Calu3 (cell line): ENCODE data around the gene EFCAB14. TPM values are rescaled to one million over a fixed set of nuclear protein-coding genes. Genes with fewer than 3 reads are reported as not detected.

Source experiments
- BruUV-seq: library from RNA; stranded (reverse); fragments of 400-500 nt; replicated peaks from 2 replicates; lab custom pipeline; 2021; lab: Mats Ljungman, UMichigan
- CTCF ChIA-PET: fragments of 300-600 bp; sonication (Branson Sonifier 250); formaldehyde crosslinking; loops from one replicate; lab custom pipeline; 2022; ENCODE audit warnings: antibody characterized with exemption; lab: Charles Lee
- DNase-seq: peaks from one replicate; pipeline ENCODE4 v3.0.0; 2022
- H3K27ac Mint-ChIP-seq: one replicate; pipeline ENCODE4 v1.8.0; 2022; ENCODE audit warnings: mixed read lengths; ENCODE audit not compliant: unreplicated experiment
- H3K27me3 Mint-ChIP-seq: one replicate; pipeline ENCODE4 v1.8.0; 2022; ENCODE audit warnings: mixed read lengths; ENCODE audit not compliant: unreplicated experiment
- H3K36me3 Mint-ChIP-seq: one replicate; pipeline ENCODE4 v1.8.0; 2022; ENCODE audit warnings: mild to moderate bottlenecking, moderate library complexity, mixed read lengths; ENCODE audit not compliant: insufficient read depth, unreplicated experiment
- H3K4me1 Mint-ChIP-seq: one replicate; pipeline ENCODE4 v1.8.0; 2022; ENCODE audit warnings: mild to moderate bottlenecking, low read depth, mixed read lengths; ENCODE audit not compliant: unreplicated experiment
- H3K4me3 Mint-ChIP-seq: one replicate; pipeline ENCODE4 v1.8.0; 2022; ENCODE audit warnings: mild to moderate bottlenecking, low read depth, moderate library complexity, mixed read lengths; ENCODE audit not compliant: unreplicated experiment
- H3K9me3 Mint-ChIP-seq: one replicate; pipeline ENCODE4 v1.8.0; 2022; ENCODE audit warnings: low read depth, mixed read lengths; ENCODE audit not compliant: unreplicated experiment
- CTCF ChIP-seq: fragments of 200-600 bp; IDR thresholded peaks from one replicate; pipeline ENCODE4 v1.8.0; 2022; ENCODE audit warnings: antibody characterized with exemption; ENCODE audit not compliant: unreplicated experiment
- intact Hi-C: fragments of 100-400 bp; cut with micrococcal nuclease; formaldehyde crosslinking; loops from one replicate; pipeline ENCODE4 v1.10.0; 2022; ENCODE audit not compliant: unreplicated experiment
- total RNA-seq: library from RNA; stranded (reverse); gene quantifications from 2 replicates; pipeline ENCODE4 v1.2.3, GENCODE V29; 2022

Gene EFCAB14
- total RNA-seq, 1 experiment from 2014 or later, result 108 TPM

- intact Hi-C loops, result no loop called here
Observed at GRCh38 chr1:46645815-46646214, 73.1 kb downstream of the EFCAB14 start.

DNA sequence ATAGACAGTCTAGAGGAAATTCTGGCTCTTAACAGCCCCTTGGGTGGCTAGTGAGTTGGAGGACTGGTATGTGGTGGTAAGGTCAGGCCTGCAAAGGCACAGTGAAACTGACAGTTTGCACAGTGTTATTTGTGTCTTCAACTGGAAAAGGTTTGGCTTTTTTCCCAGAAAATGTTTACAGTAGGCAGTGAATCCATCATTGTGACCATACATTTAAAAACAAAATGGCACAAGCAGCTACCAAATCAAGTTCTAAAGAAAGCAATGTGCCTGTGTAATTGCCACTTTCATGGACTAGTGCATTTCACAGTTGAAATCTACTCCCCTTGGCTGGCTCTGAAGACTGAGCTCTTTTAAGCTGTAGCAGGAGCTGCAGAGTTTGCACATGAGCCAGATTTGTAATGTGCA lies 75.5 kb downstream of the EFCAB14 start:
- no peaks in the 10 kb centered on the region for H3K36me3 Mint-ChIP-seq
- H3K27ac Mint-ChIP-seq, result no peak overlapping the region
- peak; percentile 13 for DNase-seq
- BruUV-seq, result no TSS peak
- TF ChIP-seq CTCF, result no peak
- peaks cover 22% of the 10 kb centered on the region for H3K4me1 Mint-ChIP-seq
- H3K27me3 Mint-ChIP-seq, result no peaks in the 10 kb centered on the region
- intact Hi-C loops, result no loop called here
- H3K4me3 Mint-ChIP-seq, result no peak overlapping the region
- no peaks in the 10 kb centered on the region for H3K9me3 Mint-ChIP-seq
- CTCF ChIA-PET, result interaction anchor here (0.7 kb wide), 1 partner anchor 91 kb away, joined by 3 read pairs; no protein-coding TSS in a partner anchor

More at GRCh38 chr1:46645815-46646214, 73.1 kb downstream of the EFCAB14 start:
- TF ChIP-seq CTCF, result no peak
- H3K4me1 Mint-ChIP-seq, result peaks cover 10% of the 10 kb centered on the region
- BruUV-seq, result no TSS peak
- H3K36me3 Mint-ChIP-seq, result no peaks in the 10 kb centered on the region
- no peaks in the 10 kb centered on the region for H3K27me3 Mint-ChIP-seq
- no peak for DNase-seq
- H3K9me3 Mint-ChIP-seq, result peaks cover 4% of the 10 kb centered on the region
- H3K4me3 Mint-ChIP-seq, result no peak overlapping the region
- CTCF ChIA-PET, result no interaction called here
- H3K27ac Mint-ChIP-seq, result no peak overlapping the region

- CTCF ChIA-PET, result no interaction called here
- BruUV-seq, result no TSS peak
- peaks cover 22% of the 10 kb centered on the region for H3K4me1 Mint-ChIP-seq
Observed at GRCh38 chr1:46642115-46642680, 76.7 kb downstream of the EFCAB14 start.

GRCh38 chr1:46639547-46639946 lies 79.4 kb downstream of the EFCAB14 start:
- CTCF ChIA-PET, result no interaction called here
- no peak for DNase-seq
- H3K4me1 Mint-ChIP-seq, result peaks cover 22% of the 10 kb centered on the region
- H3K36me3 Mint-ChIP-seq, result no peaks in the 10 kb centered on the region
- no peak for TF ChIP-seq CTCF
- intact Hi-C loops, result no loop called here
- H3K27ac Mint-ChIP-seq, result no peak overlapping the region
- H3K9me3 Mint-ChIP-seq, result no peaks in the 10 kb centered on the region
- BruUV-seq, result no TSS peak
- H3K27me3 Mint-ChIP-seq, result no peaks in the 10 kb centered on the region
- H3K4me3 Mint-ChIP-seq, result no peak overlapping the region

More at GRCh38 chr1:46642115-46642680, 76.7 kb downstream of the EFCAB14 start:
- no peak overlapping the region for H3K4me3 Mint-ChIP-seq
- intact Hi-C loops, result no loop called here
- H3K36me3 Mint-ChIP-seq, result no peaks in the 10 kb centered on the region
- H3K27ac Mint-ChIP-seq, result no peak overlapping the region
- H3K9me3 Mint-ChIP-seq, result no peaks in the 10 kb centered on the region
- TF ChIP-seq CTCF, result no peak
- no peak for DNase-seq
- H3K27me3 Mint-ChIP-seq, result no peaks in the 10 kb centered on the region
